SU-DHL-6 (cell line): ENCODE data around the gene SEMA3D.

Source experiments
- H2AFZ ChIP-seq: fragments of 200-600 bp; sonication (generic); 2 replicates; pipeline ENCODE4 v1.6.1; 2014; ENCODE audit warnings: low read depth, mild to moderate bottlenecking, moderate library complexity, mixed read lengths, antibody characterized with exemption, low read length; ENCODE audit not compliant: severe bottlenecking
- H3F3A ChIP-seq: fragments of 200-600 bp; shearing (Covaris generic); 2 replicates; pipeline ENCODE4 v1.6.0; 2016; ENCODE audit warnings: antibody characterized with exemption, mild to moderate bottlenecking; ENCODE audit not compliant: insufficient read depth
- H3K27ac ChIP-seq: fragments of 200-600 bp; sonication (generic); 2 replicates; pipeline ENCODE4 v1.5.1; 2016; ENCODE audit warnings: low read depth, mild to moderate bottlenecking, low read length, moderate library complexity, mixed read lengths
- H3K27me3 ChIP-seq: fragments of 200-600 bp; sonication (generic), shearing (Covaris generic); 2 replicates; pipeline ENCODE4 v1.6.0; 2014; ENCODE audit warnings: mild to moderate bottlenecking, low read length
- H3K36me3 ChIP-seq: fragments of 200-600 bp; sonication (generic); 2 replicates; pipeline ENCODE4 v1.6.1; 2014; ENCODE audit warnings: mild to moderate bottlenecking, low read length, mixed read lengths
- H3K4me2 ChIP-seq: fragments of 300-600, 200-600 bp; shearing (Covaris generic), sonication (generic); 2 replicates; pipeline ENCODE4 v1.6.0; 2014; ENCODE audit warnings: low read length, low read depth, mild to moderate bottlenecking; ENCODE audit not compliant: poor library complexity, severe bottlenecking
- H3K4me3 ChIP-seq: fragments of 200-600 bp; sonication (generic); 2 replicates; pipeline ENCODE4 v1.5.1; 2014; ENCODE audit warnings: antibody characterized with exemption, low read length, mild to moderate bottlenecking, mixed read lengths; ENCODE audit not compliant: insufficient read depth, poor library complexity, severe bottlenecking
- H3K79me2 ChIP-seq: fragments of 200-600 bp; sonication (generic); 2 replicates; pipeline ENCODE4 v1.6.1; 2014; ENCODE audit warnings: mild to moderate bottlenecking, low read length, moderate library complexity; ENCODE audit not compliant: insufficient read depth
- H3K9ac ChIP-seq: fragments of 200-600 bp; sonication (generic); 2 replicates; pipeline ENCODE4 v1.7.0; 2014; ENCODE audit warnings: mild to moderate bottlenecking, low read length
- H3K9me2 ChIP-seq: fragments of 200-600 bp; sonication (generic); replicated peaks from 2 replicates; pipeline ENCODE4 v1.6.1; 2014; ENCODE audit warnings: low read length; ENCODE audit not compliant: insufficient read depth
- H3K9me3 ChIP-seq: fragments of 200-600 bp; sonication (generic); 2 replicates; pipeline ENCODE4 v1.6.1; 2014; ENCODE audit warnings: low read length, mixed read lengths; ENCODE audit not compliant: insufficient read depth
- H4K20me1 ChIP-seq: fragments of 200-600 bp; sonication (generic); 2 replicates; pipeline ENCODE4 v1.6.1; 2014; ENCODE audit warnings: low read depth, mild to moderate bottlenecking, antibody characterized with exemption, low read length, moderate library complexity, mixed read lengths
- EZH2phosphoT487 ChIP-seq: fragments of 200-600 bp; sonication (generic), shearing (Covaris generic); conservative IDR thresholded peaks from 2 replicates; pipeline ENCODE4 v1.6.1; 2018; ENCODE audit warnings: mild to moderate bottlenecking, antibody characterized with exemption, low read length, moderate library complexity, mixed read lengths
- TF ChIP-seq, protein P1 (sequence below): fragments of 200-600 bp; sonication (generic); IDR thresholded peaks from one replicate; pipeline ENCODE4 v1.5.1; 2017; ENCODE audit warnings: antibody characterized with exemption, mild to moderate bottlenecking, low read length, moderate library complexity; ENCODE audit not compliant: insufficient read depth, poor library complexity, severe bottlenecking

Gene SEMA3D

DNA sequence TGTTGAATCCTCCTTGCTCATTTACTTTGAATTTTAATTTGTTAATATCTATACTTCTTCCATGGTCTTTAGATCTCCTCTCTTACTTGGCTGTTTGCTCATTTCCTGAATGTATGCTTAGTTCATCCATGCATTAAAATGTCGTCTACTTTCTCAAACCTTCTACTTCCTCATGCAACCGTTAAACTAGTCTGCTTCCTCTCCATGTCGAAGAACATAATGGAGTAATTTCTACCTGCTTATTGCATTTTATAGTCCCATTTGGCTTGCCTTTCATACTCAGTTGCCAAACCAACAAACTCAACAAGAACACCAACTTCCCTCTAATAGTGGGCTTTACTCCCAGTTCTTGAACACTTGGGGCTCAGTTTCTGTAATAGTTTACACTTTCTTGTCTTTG is 43.8 kb upstream of the SEMA3D start:
- no peaks in the 10 kb centered on the region for H3F3A ChIP-seq
- TF ChIP-seq EZH2phosphoT487 = no peak
- TF ChIP-seq, protein P1, sequence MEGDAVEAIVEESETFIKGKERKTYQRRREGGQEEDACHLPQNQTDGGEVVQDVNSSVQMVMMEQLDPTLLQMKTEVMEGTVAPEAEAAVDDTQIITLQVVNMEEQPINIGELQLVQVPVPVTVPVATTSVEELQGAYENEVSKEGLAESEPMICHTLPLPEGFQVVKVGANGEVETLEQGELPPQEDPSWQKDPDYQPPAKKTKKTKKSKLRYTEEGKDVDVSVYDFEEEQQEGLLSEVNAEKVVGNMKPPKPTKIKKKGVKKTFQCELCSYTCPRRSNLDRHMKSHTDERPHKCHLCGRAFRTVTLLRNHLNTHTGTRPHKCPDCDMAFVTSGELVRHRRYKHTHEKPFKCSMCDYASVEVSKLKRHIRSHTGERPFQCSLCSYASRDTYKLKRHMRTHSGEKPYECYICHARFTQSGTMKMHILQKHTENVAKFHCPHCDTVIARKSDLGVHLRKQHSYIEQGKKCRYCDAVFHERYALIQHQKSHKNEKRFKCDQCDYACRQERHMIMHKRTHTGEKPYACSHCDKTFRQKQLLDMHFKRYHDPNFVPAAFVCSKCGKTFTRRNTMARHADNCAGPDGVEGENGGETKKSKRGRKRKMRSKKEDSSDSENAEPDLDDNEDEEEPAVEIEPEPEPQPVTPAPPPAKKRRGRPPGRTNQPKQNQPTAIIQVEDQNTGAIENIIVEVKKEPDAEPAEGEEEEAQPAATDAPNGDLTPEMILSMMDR = no peak

GRCh38 chr7:85229544-85229943 is 42.7 kb upstream of the SEMA3D start:
- no peak overlapping the region for H3K4me3 ChIP-seq
- H3K9me2 ChIP-seq = no peaks in the 10 kb centered on the region
- no peak overlapping the region for H2AFZ ChIP-seq
- H3K9me3 ChIP-seq = no peaks in the 10 kb centered on the region
- H3K27me3 ChIP-seq = no peaks in the 10 kb centered on the region
- H3K36me3 ChIP-seq = no peaks in the 10 kb centered on the region; the same call in 1 of the 2 replicates
- no peak overlapping the region for H3K4me2 ChIP-seq
- H3F3A ChIP-seq = no peaks in the 10 kb centered on the region
- H4K20me1 ChIP-seq = no peaks in the 10 kb centered on the region
- no peaks in the 10 kb centered on the region for H3K79me2 ChIP-seq
- TF ChIP-seq, protein P1 = no peak
- TF ChIP-seq EZH2phosphoT487 = no peak
- no peak overlapping the region for H3K9ac ChIP-seq
- no peak overlapping the region for H3K27ac ChIP-seq

More for the DNA sequence above, 43.8 kb upstream of the SEMA3D start:
- no peaks in the 10 kb centered on the region for H3K79me2 ChIP-seq
- H4K20me1 ChIP-seq = no peaks in the 10 kb centered on the region
- H3K9me3 ChIP-seq = no peaks in the 10 kb centered on the region
- no peak overlapping the region for H3K27ac ChIP-seq
- no peaks in the 10 kb centered on the region for H3K27me3 ChIP-seq
- no peak overlapping the region for H3K4me3 ChIP-seq
- no peak overlapping the region for H3K4me2 ChIP-seq
- no peaks in the 10 kb centered on the region for H3K9me2 ChIP-seq
- no peak overlapping the region for H2AFZ ChIP-seq
- no peaks in the 10 kb centered on the region; the same call in 1 of the 2 replicates for H3K36me3 ChIP-seq
- no peak overlapping the region for H3K9ac ChIP-seq

GRCh38 chr7:85226361-85227085 is 39.7 kb upstream of the SEMA3D start:
- TF ChIP-seq, protein P1 = no peak
- no peak for TF ChIP-seq EZH2phosphoT487
- H3K9me2 ChIP-seq = no peaks in the 10 kb centered on the region
- H3K36me3 ChIP-seq = no peaks in the 10 kb centered on the region; the same call in 1 of the 2 replicates
- no peak overlapping the region for H3K9ac ChIP-seq
- H3F3A ChIP-seq = no peaks in the 10 kb centered on the region
- no peak overlapping the region for H3K27ac ChIP-seq
- no peaks in the 10 kb centered on the region for H4K20me1 ChIP-seq
- H3K4me2 ChIP-seq = no peak overlapping the region
- no peaks in the 10 kb centered on the region for H3K79me2 ChIP-seq
- H3K9me3 ChIP-seq = no peaks in the 10 kb centered on the region
- no peak overlapping the region for H3K4me3 ChIP-seq
- H3K27me3 ChIP-seq = no peaks in the 10 kb centered on the region
- no peak overlapping the region for H2AFZ ChIP-seq
